ENCODE measurements around the gene THRA. TPM values are rescaled to one million over a fixed set of nuclear protein-coding genes. Genes with fewer than 3 reads are reported as not detected.

THRA gene
- polyA plus RNA-seq, 4 donors: 22.4 to 67.5 (median 43.4) TPM

DNA sequence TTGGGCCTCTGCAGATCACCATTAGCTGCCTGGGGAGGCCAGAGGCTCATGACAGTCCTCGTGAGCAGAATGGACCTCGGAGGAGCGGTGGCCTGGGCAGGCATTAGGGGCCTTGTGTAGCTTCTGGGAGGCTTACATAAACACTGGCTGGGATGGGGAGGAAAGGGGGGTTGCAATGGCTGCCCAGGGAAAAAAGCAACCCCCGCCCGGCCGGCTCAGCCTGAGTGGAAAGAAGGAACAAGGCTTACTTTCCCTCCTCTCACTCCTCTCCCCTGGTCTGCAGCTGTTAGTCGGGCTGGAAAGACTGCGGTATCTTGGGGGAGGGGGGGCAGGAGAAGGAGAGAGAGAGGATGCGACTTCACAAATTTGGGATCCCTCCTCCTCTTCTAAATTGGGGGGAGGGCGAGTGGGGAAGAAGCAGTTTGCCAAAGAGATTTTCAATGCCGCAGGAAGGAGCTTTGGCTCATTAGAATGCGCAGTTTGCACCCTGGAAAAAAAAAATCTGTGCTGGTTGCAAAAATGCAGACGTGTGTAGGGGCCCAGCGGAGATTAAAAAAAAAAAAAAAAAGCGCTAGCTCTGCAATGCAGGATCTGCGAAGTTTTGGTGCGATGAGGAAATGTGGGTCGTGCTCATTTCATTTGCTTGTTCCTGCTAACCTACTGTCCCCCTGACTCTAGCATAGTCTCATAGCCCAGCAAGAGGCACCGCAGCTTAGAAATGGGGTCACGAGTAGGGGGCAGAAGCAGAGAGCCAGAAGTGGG is 44.2 kb downstream of the THRA start:
- no peak for FAIRE-seq
- no peak for DNase-seq
- H3K9me3 ChIP-seq (ENCODE audit: control insufficient read depth in 2 of 2, insufficient read depth in 1 of 2, low read depth in 1 of 2, low read length in 1 of 2): no peaks in the 10 kb centered on the region
- H3K36me3 ChIP-seq (ENCODE audit: control insufficient read depth in 3 of 3, insufficient read depth in 2 of 3, low read depth in 1 of 3, low read length in 3 of 3): no peaks in the 10 kb centered on the region
- 50 to 83% (median 81%) methylated on average over 19 to 20 of the region's 20 CpGs for WGBS, 3 donors
- no peaks in the 10 kb centered on the region for H3K27me3 ChIP-seq (ENCODE audit: control insufficient read depth in 3 of 3, insufficient read depth in 3 of 3, low read length in 3 of 3)
- peaks cover 16 to 75% (median 38%) of the 10 kb centered on the region in 3 donors for H3K4me1 ChIP-seq (ENCODE audit: control insufficient read depth in 3 of 3, insufficient read depth in 2 of 3, low read depth in 1 of 3, low read length in 2 of 3)
- peak overlapping the region; percentile 74 to 90 (median 78) for H3K27ac ChIP-seq (ENCODE audit: low read depth in 1 of 3, low read length in 2 of 3)
- H3K4me3 ChIP-seq (ENCODE audit: low read depth in 1 of 3, low read length in 3 of 3): no peak overlapping the region

DNA sequence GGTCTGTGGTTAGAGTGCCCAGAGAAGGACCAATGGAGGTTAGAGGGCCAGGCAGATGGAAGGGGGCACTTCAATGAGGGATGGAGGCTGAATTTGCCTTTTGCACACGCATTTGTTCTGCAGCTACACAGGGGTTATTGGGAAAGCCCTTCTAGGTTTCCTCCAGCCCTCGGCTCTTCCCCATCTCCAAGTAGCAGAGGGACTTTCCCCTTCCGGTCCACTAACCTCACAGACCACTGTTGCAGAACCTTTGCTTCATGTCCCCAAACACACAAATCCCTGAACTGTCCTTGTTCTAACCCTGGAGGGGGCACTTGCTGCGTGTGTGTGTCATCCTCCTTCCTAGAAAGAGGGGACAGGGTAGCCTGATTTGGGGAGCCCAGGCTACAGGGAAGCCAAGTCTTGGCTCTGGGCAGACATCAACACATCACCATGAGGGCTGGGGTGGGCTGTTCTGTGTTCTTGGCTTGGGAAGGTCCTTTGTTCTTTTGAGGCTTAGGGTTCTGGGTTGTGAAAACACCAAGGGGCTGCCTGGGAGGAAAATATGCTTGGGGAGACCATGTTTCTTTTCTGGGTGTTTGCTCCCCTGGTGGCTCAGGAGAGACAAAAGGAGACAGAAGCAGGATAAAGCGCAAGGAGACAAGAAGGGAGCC is 44.9 kb downstream of the THRA start:
- H3K9me3 ChIP-seq (ENCODE audit: control insufficient read depth in 2 of 2, insufficient read depth in 1 of 2, low read depth in 1 of 2, low read length in 1 of 2): no peaks in the 10 kb centered on the region
- H3K27ac ChIP-seq (ENCODE audit: low read depth in 1 of 3, low read length in 2 of 3): peak overlapping the region; percentile 74 to 90 (median 78)
- no peak overlapping the region for H3K4me3 ChIP-seq (ENCODE audit: low read depth in 1 of 3, low read length in 3 of 3)
- FAIRE-seq (no peak), DNase-seq (no peak)
- no peaks in the 10 kb centered on the region for H3K36me3 ChIP-seq (ENCODE audit: control insufficient read depth in 3 of 3, insufficient read depth in 2 of 3, low read depth in 1 of 3, low read length in 3 of 3)
- WGBS, 3 donors: 29 to 68% (median 54%) methylated on average over 5 of the region's 5 CpGs
- H3K4me1 ChIP-seq (ENCODE audit: control insufficient read depth in 3 of 3, insufficient read depth in 2 of 3, low read depth in 1 of 3, low read length in 2 of 3): peaks cover 16 to 81% (median 38%) of the 10 kb centered on the region in 3 donors
- H3K27me3 ChIP-seq (ENCODE audit: control insufficient read depth in 3 of 3, insufficient read depth in 3 of 3, low read length in 3 of 3): no peaks in the 10 kb centered on the region

DNA sequence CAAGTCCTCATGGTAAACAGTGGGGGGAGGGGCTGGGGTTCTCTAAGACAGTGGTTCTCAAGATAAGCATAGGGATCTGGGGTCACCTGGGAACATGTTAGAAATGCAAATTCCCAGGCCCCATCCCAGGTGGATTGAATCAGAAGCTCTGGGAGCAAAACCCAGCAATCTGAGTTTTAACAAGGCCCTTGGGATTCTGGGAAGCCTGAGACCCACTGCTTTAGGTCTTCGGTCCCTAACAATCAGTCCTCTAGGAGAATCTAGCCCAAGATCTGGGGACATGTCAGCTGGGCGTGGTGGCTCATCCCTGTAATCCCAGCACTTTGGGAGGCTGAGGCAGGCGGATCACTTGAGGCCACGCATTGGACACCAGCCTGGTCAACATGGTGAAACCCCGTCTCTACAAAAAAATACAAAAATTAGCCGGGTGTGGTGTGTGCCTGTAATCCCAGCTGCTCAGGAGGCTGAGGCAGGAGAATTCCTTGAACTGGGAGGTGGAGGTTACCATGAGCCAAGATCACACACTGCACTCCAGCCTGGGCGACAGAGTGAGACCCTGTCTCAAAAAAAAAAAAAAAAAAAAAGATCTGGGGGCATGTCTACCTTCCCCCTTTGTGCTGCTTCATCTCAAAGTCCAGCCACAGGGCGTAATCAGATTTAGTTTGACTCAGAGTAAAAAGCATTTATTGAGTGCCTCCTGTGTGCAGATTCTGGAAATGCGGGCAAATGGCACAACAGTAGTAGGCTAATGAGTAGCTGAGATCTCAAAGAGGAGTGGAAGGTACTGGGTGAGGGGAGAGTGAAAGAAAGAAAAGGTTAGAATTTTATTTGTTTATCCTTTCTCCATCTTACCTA is 46.4 kb downstream of the THRA start:
- Histone ChIP-seq H3K9me3 (ENCODE audit: control insufficient read depth in 2 of 2, insufficient read depth in 1 of 2, low read depth in 1 of 2, low read length in 1 of 2) (no peaks in the 10 kb centered on the region), H3K4me1 (ENCODE audit: control insufficient read depth in 3 of 3, insufficient read depth in 2 of 3, low read depth in 1 of 3, low read length in 2 of 3) (peaks cover 9 to 79% (median 29%) of the 10 kb centered on the region in 3 donors), H3K36me3 (ENCODE audit: control insufficient read depth in 3 of 3, insufficient read depth in 2 of 3, low read depth in 1 of 3, low read length in 3 of 3) (no peaks in the 10 kb centered on the region), H3K27me3 (ENCODE audit: control insufficient read depth in 3 of 3, insufficient read depth in 3 of 3, low read length in 3 of 3) (no peaks in the 10 kb centered on the region), H3K4me3 (ENCODE audit: low read depth in 1 of 3, low read length in 3 of 3) (no peak overlapping the region), H3K27ac (ENCODE audit: low read depth in 1 of 3, low read length in 2 of 3) (peak overlapping the region; percentile 78 to 90 (median 88))
- DNase-seq (peak in 1 of 2 donors; percentile 70), FAIRE-seq (no peak)
- WGBS, 3 donors: 76 to 85% (median 82%) methylated on average over 9 of the region's 9 CpGs

- no peak for DNase-seq
- H3K36me3 ChIP-seq (ENCODE audit: control insufficient read depth in 3 of 3, insufficient read depth in 2 of 3, low read depth in 1 of 3, low read length in 3 of 3): no peaks in the 10 kb centered on the region
Measured at GRCh38 chr17:40110026-40110845, 47.5 kb downstream of the THRA start.

DNA sequence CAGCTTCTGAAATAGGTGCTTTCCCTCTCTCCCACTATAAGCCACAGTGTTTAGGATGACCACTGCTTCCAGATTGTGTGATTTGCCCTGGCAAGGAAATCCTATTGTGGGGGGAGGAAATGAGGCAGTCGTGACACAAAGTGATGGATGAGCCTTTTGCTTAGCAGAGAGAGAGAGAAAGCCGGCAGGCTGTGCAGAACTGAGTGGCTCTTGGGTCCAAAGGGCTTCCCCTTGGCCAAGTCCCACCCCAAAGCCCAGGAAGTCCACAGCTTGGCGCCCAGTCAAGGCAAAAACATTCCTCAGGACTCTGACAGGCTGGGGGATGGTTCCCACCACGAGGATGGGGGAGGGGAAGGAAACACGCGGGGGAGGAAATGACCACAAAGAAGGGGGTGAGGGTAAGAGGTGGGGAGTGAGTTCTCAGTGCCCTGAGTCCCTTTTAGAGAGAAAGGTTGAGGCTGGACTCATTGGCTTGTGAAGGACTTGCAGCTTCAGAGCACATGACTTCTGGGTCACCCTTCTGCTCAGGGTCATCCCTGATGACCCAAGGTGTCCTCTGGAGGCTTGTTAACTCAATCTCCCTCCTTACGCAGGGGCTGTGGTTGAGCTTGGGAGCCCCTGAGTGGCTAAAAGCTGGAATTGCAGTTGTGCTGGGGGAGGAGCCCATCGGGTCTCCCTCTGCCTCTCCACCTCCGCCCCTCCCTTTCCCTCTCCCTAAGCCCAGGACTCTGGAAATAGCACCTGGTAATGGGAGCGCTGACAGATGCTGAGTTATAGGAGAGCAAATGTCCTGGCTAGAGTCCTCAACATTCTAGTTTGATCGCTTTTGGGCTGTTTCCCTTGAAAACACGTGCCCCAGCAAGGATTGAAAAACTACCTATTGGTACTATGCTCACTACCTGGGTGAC is 48.7 kb downstream of the THRA start:
- no peak overlapping the region for H3K4me3 ChIP-seq (ENCODE audit: low read depth in 1 of 3, low read length in 3 of 3)
- FAIRE-seq (no peak), DNase-seq (peak; percentile 95 to 96)
- WGBS, 3 donors: 0 to 1% (median 1%) methylated on average over 12 of the region's 12 CpGs
- H3K27me3 ChIP-seq (ENCODE audit: control insufficient read depth in 3 of 3, insufficient read depth in 3 of 3, low read length in 3 of 3): no peaks in the 10 kb centered on the region
- peak overlapping the region; percentile 88 to 94 (median 88) for H3K27ac ChIP-seq (ENCODE audit: low read depth in 1 of 3, low read length in 2 of 3)
- H3K36me3 ChIP-seq (ENCODE audit: control insufficient read depth in 3 of 3, insufficient read depth in 2 of 3, low read depth in 1 of 3, low read length in 3 of 3): no peaks in the 10 kb centered on the region
- peaks cover 9 to 82% (median 26%) of the 10 kb centered on the region in 3 donors for H3K4me1 ChIP-seq (ENCODE audit: control insufficient read depth in 3 of 3, insufficient read depth in 2 of 3, low read depth in 1 of 3, low read length in 2 of 3)
- no peaks in the 10 kb centered on the region for H3K9me3 ChIP-seq (ENCODE audit: control insufficient read depth in 2 of 2, insufficient read depth in 1 of 2, low read depth in 1 of 2, low read length in 1 of 2)

More at GRCh38 chr17:40110026-40110845, 47.5 kb downstream of the THRA start:
- Histone ChIP-seq H3K9me3 (ENCODE audit: control insufficient read depth in 2 of 2, insufficient read depth in 1 of 2, low read depth in 1 of 2, low read length in 1 of 2) (no peaks in the 10 kb centered on the region), H3K4me1 (ENCODE audit: control insufficient read depth in 3 of 3, insufficient read depth in 2 of 3, low read depth in 1 of 3, low read length in 2 of 3) (peaks cover 9 to 79% (median 29%) of the 10 kb centered on the region in 3 donors), H3K27ac (ENCODE audit: low read depth in 1 of 3, low read length in 2 of 3) (peak overlapping the region; percentile 88 to 94 (median 88)), H3K27me3 (ENCODE audit: control insufficient read depth in 3 of 3, insufficient read depth in 3 of 3, low read length in 3 of 3) (no peaks in the 10 kb centered on the region), H3K4me3 (ENCODE audit: low read depth in 1 of 3, low read length in 3 of 3) (no peak overlapping the region)
- 45 to 66% (median 57%) methylated on average over 3 of the region's 3 CpGs for WGBS, 3 donors
- FAIRE-seq: no peak

- Histone ChIP-seq H3K4me3 (ENCODE audit: low read depth in 1 of 3, low read length in 3 of 3) (no peak overlapping the region), H3K9me3 (ENCODE audit: control insufficient read depth in 2 of 2, insufficient read depth in 1 of 2, low read depth in 1 of 2, low read length in 1 of 2) (no peaks in the 10 kb centered on the region), H3K27ac (ENCODE audit: low read depth in 1 of 3, low read length in 2 of 3) (peak overlapping the region; percentile 88 to 94 (median 88)), H3K4me1 (ENCODE audit: control insufficient read depth in 3 of 3, insufficient read depth in 2 of 3, low read depth in 1 of 3, low read length in 2 of 3) (peaks cover 9 to 81% (median 24%) of the 10 kb centered on the region in 3 donors), H3K36me3 (ENCODE audit: control insufficient read depth in 3 of 3, insufficient read depth in 2 of 3, low read depth in 1 of 3, low read length in 3 of 3) (no peaks in the 10 kb centered on the region), H3K27me3 (ENCODE audit: control insufficient read depth in 3 of 3, insufficient read depth in 3 of 3, low read length in 3 of 3) (no peaks in the 10 kb centered on the region)
- FAIRE-seq: no peak
- no peak for DNase-seq
- 20 to 36% (median 30%) methylated on average over 2 of the region's 2 CpGs for WGBS, 3 donors
Measured at GRCh38 chr17:40112191-40112711, 49.5 kb downstream of the THRA start.

- Histone ChIP-seq H3K27ac (ENCODE audit: low read depth in 1 of 3, low read length in 2 of 3) (peak overlapping the region in 2 of 3 donors; percentile 88 to 94), H3K4me1 (ENCODE audit: control insufficient read depth in 3 of 3, insufficient read depth in 2 of 3, low read depth in 1 of 3, low read length in 2 of 3) (peaks cover 9 to 77% (median 20%) of the 10 kb centered on the region in 3 donors), H3K4me3 (ENCODE audit: low read depth in 1 of 3, low read length in 3 of 3) (no peak overlapping the region), H3K9me3 (ENCODE audit: control insufficient read depth in 2 of 2, insufficient read depth in 1 of 2, low read depth in 1 of 2, low read length in 1 of 2) (no peaks in the 10 kb centered on the region), H3K36me3 (ENCODE audit: control insufficient read depth in 3 of 3, insufficient read depth in 2 of 3, low read depth in 1 of 3, low read length in 3 of 3) (no peaks in the 10 kb centered on the region), H3K27me3 (ENCODE audit: control insufficient read depth in 3 of 3, insufficient read depth in 3 of 3, low read length in 3 of 3) (no peaks in the 10 kb centered on the region)
- DNase-seq: no peak
- FAIRE-seq: no peak
- WGBS, 3 donors: 52 to 55% (median 53%) methylated on average over 4 of the region's 4 CpGs
Measured at GRCh38 chr17:40112718-40113109, 49.9 kb downstream of the THRA start.
